GM18870 (cell line): ENCODE data around the gene DCTD.

ENCODE experiments used
- ATAC-seq: cut with Tn5 transposase; IDR thresholded peaks from one replicate; pipeline ENCODE4 v1.9.1; 2021; ENCODE audit warnings: moderate library complexity; ENCODE audit not compliant: unreplicated experiment

The DCTD gene

GRCh38 chr4:182843808-182844325, 73.3 kb downstream of the DCTD start:
- no peak for ATAC-seq

GRCh38 chr4:182842759-182843390, 74.3 kb downstream of the DCTD start:
- no peak for ATAC-seq

GRCh38 chr4:182842104-182842600, 75.0 kb downstream of the DCTD start:
- ATAC-seq, result no peak

GRCh38 chr4:182840108-182840507, 77.1 kb downstream of the DCTD start:
- ATAC-seq, result no peak
